ENCODE results near the gene EEF1AKMT3.

EEF1AKMT3 gene

GRCh38 chr12:57724936-57725740 lies 47.3 kb upstream of the EEF1AKMT3 start:
- POLR2A ChIA-PET, result interaction anchor here (0.7 to 2.9 kb wide), 5 partner anchors 11 to 26 kb away, joined by 3 to 29 read pairs (median 11); partner anchors contain the start of genes CDK4 and TSPAN31
- no peak for TF ChIP-seq ZNF384 (IDR thresholded peaks at IDR 0.05)
- CTCF ChIA-PET, result interaction anchor here (0.7 to 1.7 kb wide), 5 partner anchors 11 to 18 kb away, joined by 3 to 25 read pairs (median 5); no protein-coding TSS in a partner anchor
- DNase-seq (ENCODE audit: extremely low spot score), result no peak

DNA sequence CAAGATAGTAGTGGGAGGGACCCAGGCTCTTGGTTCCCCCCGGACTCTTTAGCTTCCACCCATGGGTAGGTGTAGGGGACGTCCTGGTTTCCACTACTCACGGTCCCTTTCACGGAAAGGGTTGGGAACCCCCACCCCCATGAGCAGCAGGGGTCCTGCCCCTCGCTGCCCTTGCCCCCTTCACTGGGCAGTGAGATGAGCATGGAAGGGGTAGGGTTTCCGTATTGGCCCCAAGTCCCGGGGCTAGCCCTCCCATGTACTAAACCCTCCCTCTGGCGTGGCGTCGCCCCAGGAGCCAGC lies 46.6 kb upstream of the EEF1AKMT3 start:
- TF ChIP-seq FOXM1 (IDR thresholded peaks at IDR 0.05; ENCODE audit: borderline replicate concordance) (no peak), L3MBTL2 (conservative IDR thresholded peaks at IDR 0.05) (peak; percentile 80; the same call in 1 of the 2 replicates), ARNT (IDR thresholded peaks at IDR 0.05) (no peak), TARDBP (IDR thresholded peaks at IDR 0.05) (no peak)
- POLR2A ChIA-PET, result interaction anchor here (0.6 to 2.9 kb wide), 10 partner anchors 8 to 206 kb away, joined by 3 to 29 read pairs (median 3); partner anchors contain the start of genes ARHGEF25, CDK4, DDIT3 and TSPAN31
- no peak for DNase-seq (ENCODE audit: extremely low spot score)
- CTCF ChIA-PET, result interaction anchor here (0.5 to 1.7 kb wide), 11 partner anchors 10 to 142 kb away, joined by 3 to 25 read pairs (median 4); no protein-coding TSS in a partner anchor

GRCh38 chr12:57726151-57726883 lies 46.1 kb upstream of the EEF1AKMT3 start:
- DNase-seq (ENCODE audit: extremely low spot score), result peak; percentile 92
- TF ChIP-seq LEF1 (IDR thresholded peaks at IDR 0.05; ENCODE audit: borderline replicate concordance), result no peak
- TF ChIP-seq L3MBTL2 (conservative IDR thresholded peaks at IDR 0.05), result peak; percentile 34; the same call in 1 of the 2 replicates
- ChIA-PET POLR2A (interaction anchor here (0.5 to 2.9 kb wide), 12 partner anchors 8 to 206 kb away, joined by 3 to 29 read pairs (median 3); partner anchors contain the start of genes ARHGEF25, CDK4, DDIT3 and EEF1AKMT3), CTCF (interaction anchor here (0.5 to 1.7 kb wide), 13 partner anchors 9 to 143 kb away, joined by 3 to 25 read pairs (median 4); partner anchors contain the start of gene PIP4K2C)

DNA sequence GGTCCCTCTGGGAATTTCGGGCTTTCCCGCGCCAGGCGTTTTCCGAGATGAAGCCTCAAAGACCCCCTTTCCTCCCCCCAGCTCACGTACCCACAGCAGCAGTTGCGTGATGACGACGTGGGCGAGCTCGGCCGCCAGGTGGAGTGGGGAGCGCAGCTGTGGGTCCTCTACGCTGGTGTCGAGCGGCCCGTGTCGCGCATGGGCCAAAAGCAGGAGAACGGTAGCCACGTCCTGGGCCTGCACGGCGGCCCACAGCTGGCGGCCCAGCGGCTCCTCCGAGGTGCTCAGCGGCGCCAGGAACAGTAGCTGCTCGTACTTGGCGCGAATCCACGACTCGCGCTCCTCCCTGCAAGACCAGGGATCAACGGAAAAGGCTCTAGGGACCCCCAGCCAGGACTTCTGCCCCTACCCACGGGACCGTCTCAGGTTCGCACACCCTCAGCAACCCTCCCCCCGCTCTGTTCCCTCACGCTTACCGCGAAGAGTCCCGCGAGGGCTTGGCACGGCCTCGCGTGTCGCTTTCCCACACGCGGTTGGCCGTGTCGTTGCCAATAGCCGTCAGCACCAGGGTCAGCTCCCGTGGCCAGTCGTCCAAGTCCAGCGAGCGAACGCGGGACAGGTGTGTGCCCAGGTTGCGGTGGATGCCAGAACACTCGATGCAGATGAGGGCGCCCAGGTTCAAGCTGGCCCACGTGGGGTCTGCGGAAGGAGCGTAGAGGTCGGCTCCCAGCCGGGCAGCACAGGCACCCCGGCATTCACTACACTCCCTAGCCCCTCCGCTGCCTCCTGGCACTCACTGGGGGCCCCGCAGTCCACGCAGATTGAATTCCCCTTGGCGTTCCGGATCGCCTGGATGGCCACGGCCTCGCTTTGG lies 45.3 kb upstream of the EEF1AKMT3 start:
- CTCF ChIA-PET, result interaction anchor here (0.9 to 1.7 kb wide), 5 partner anchors 9 to 137 kb away, joined by 3 to 25 read pairs (median 4); partner anchors contain the start of gene PIP4K2C
- TF ChIP-seq FOXA1 (IDR thresholded peaks at IDR 0.05) (no peak), SUZ12 (IDR thresholded peaks at IDR 0.05) (no peak), CTBP1 (IDR thresholded peaks at IDR 0.05; ENCODE audit: borderline replicate concordance) (no peak), FOXK2 (IDR thresholded peaks at IDR 0.05) (no peak), SP1 (IDR thresholded peaks at IDR 0.05) (no peak), NFRKB (IDR thresholded peaks at IDR 0.05) (no peak), ELF4 (IDR thresholded peaks at IDR 0.05) (no peak), HDGF (IDR thresholded peaks at IDR 0.05; ENCODE audit: borderline replicate concordance) (no peak)
- TF ChIP-seq, protein P1, sequence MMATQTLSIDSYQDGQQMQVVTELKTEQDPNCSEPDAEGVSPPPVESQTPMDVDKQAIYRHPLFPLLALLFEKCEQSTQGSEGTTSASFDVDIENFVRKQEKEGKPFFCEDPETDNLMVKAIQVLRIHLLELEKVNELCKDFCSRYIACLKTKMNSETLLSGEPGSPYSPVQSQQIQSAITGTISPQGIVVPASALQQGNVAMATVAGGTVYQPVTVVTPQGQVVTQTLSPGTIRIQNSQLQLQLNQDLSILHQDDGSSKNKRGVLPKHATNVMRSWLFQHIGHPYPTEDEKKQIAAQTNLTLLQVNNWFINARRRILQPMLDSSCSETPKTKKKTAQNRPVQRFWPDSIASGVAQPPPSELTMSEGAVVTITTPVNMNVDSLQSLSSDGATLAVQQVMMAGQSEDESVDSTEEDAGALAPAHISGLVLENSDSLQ (IDR thresholded peaks at IDR 0.05), result no peak
- DNase-seq (ENCODE audit: extremely low spot score), result no peak
- POLR2A ChIA-PET, result interaction anchor here (1.4 to 2.9 kb wide), 5 partner anchors 9 to 45 kb away, joined by 3 to 29 read pairs (median 11); partner anchors contain the start of genes CDK4, EEF1AKMT3, METTL1 and TSPAN31

GRCh38 chr12:57727758-57728395 lies 44.5 kb upstream of the EEF1AKMT3 start:
- TF ChIP-seq ZNF384 (IDR thresholded peaks at IDR 0.05) (no peak), BHLHE40 (IDR thresholded peaks at IDR 0.05; ENCODE audit: borderline replicate concordance) (no peak), FOXA1 (IDR thresholded peaks at IDR 0.05) (no peak), CTBP1 (IDR thresholded peaks at IDR 0.05; ENCODE audit: borderline replicate concordance) (no peak), LEF1 (IDR thresholded peaks at IDR 0.05; ENCODE audit: borderline replicate concordance) (no peak), ARNT (IDR thresholded peaks at IDR 0.05) (no peak)
- no peak for DNase-seq (ENCODE audit: extremely low spot score)
- CTCF ChIA-PET, result no interaction called here
- POLR2A ChIA-PET, result interaction anchor here (2.4 to 2.9 kb wide), 3 partner anchors 8 to 24 kb away, joined by 11 to 29 read pairs (median 23); partner anchors contain the start of genes CDK4 and TSPAN31

- DNase-seq (ENCODE audit: extremely low spot score), result no peak
- ChIA-PET POLR2A (no interaction called here), CTCF (no interaction called here)
- TF ChIP-seq LEF1 (IDR thresholded peaks at IDR 0.05; ENCODE audit: borderline replicate concordance) (no peak), CTBP1 (IDR thresholded peaks at IDR 0.05; ENCODE audit: borderline replicate concordance) (no peak), FOXM1 (IDR thresholded peaks at IDR 0.05; ENCODE audit: borderline replicate concordance) (no peak), SUZ12 (IDR thresholded peaks at IDR 0.05) (no peak), SP1 (IDR thresholded peaks at IDR 0.05) (no peak), ARNT (IDR thresholded peaks at IDR 0.05) (no peak), ELF4 (IDR thresholded peaks at IDR 0.05) (no peak), BHLHE40 (IDR thresholded peaks at IDR 0.05; ENCODE audit: borderline replicate concordance) (no peak), FOXK2 (IDR thresholded peaks at IDR 0.05) (no peak), TARDBP (IDR thresholded peaks at IDR 0.05) (no peak)
- TF ChIP-seq, protein P1 (IDR thresholded peaks at IDR 0.05), result no peak
Measured at GRCh38 chr12:57729321-57729844, 43.0 kb upstream of the EEF1AKMT3 start.
